HCT116 (cell line): ENCODE measurements around the gene LCT. TPM values are rescaled to one million over a fixed set of nuclear protein-coding genes. Genes with fewer than 3 reads are reported as not detected.
A peak's percentile ranks its signal among the peaks of the same experiment; 100 is the strongest.

Experiments used
- ATAC-seq: fragments of 200-7000 bp; cut with Tn5 transposase; 2 replicates; pipeline ENCODE4 v1.9.1; 2020; ENCODE audit warnings: mild to moderate bottlenecking, moderate library complexity
- BruUV-seq: library from RNA; stranded (reverse); fragments of 400-500 nt; replicated peaks from 2 replicates; lab custom pipeline; 2021; lab: Mats Ljungman, UMichigan
- CTCF ChIA-PET: fragments of 300-600 bp; sonication (Branson Sonifier 250); formaldehyde crosslinking; loops from one replicate; lab custom pipeline; 2021; ENCODE audit warnings: antibody characterized with exemption; lab: Charles Lee
- POLR2A ChIA-PET: fragments of 300-600, 350-600 bp; sonication (Branson Sonifier 250); formaldehyde crosslinking; loops from one replicate; lab custom pipeline; 2021; ENCODE audit warnings: antibody characterized with exemption; lab: Charles Lee
- RAD21 ChIA-PET, 2 experiments: fragments of 300-600 bp; sonication (Branson Sonifier 250); formaldehyde crosslinking; loops; one replicate each; lab custom pipeline; 2023; ENCODE audit warnings: low total read pairs in 2 of 2; ENCODE audit not compliant: uncharacterized antibody in 2 of 2, unreplicated experiment in 2 of 2, low non-redundant PET in 1 of 2; lab: Charles Lee
- DNase-seq: peaks from one replicate; pipeline ENCODE4 v3.0.0-alpha.2; 2010; ENCODE audit warnings: low read depth, low spot score
- H2AFZ ChIP-seq: fragments of 200-600 bp; shearing (Covaris generic), sonication (generic); 2 replicates; pipeline ENCODE4 v1.6.1; 2017; ENCODE audit warnings: low read depth, mixed run types, mixed read lengths, antibody characterized with exemption, low read length; ENCODE audit not compliant: poor library complexity, severe bottlenecking
- H3K27ac ChIP-seq: 2 replicates; pipeline ENCODE4 v1.5.1; 2012; ENCODE audit warnings: low read depth, low read length
- H3K27me3 ChIP-seq: fragments of 200-600 bp; sonication (generic); 2 replicates; pipeline ENCODE4 v1.6.1; 2016; ENCODE audit warnings: mixed run types, low read length, mixed read lengths; ENCODE audit not compliant: insufficient read depth
- H3K36me3 ChIP-seq, 2 experiments: fragments of 200-500 bp in 1 of 2; fragments of 200-600 bp in 1 of 2; sonication (Bioruptor generic) in 1 of 2; sonication (generic) in 1 of 2; 2 replicates each; pipeline versions ENCODE4 v1.5.1 to v1.6.1; 2014 to 2016; ENCODE audit warnings: low read length in 2 of 2, inconsistent platforms in 1 of 2, mixed read lengths in 1 of 2, mixed run types in 1 of 2; ENCODE audit not compliant: insufficient read depth in 2 of 2, control insufficient read depth in 1 of 2
- H3K4me1 ChIP-seq, 2 experiments: fragments of 200-600 bp in 1 of 2; sonication (generic) in 1 of 2; 2 replicates each; pipeline versions ENCODE4 v1.5.1 to v1.6.1; 2012 to 2017; ENCODE audit warnings: low read length in 2 of 2, inconsistent platforms in 1 of 2, mild to moderate bottlenecking in 1 of 2, mixed read lengths in 1 of 2, mixed run types in 1 of 2, moderate library complexity in 1 of 2; ENCODE audit not compliant: insufficient read depth in 2 of 2, control insufficient read depth in 1 of 2
- H3K4me2 ChIP-seq: fragments of 200-600 bp; sonication (generic); 2 replicates; pipeline ENCODE4 v1.6.1; 2017; ENCODE audit warnings: mixed run types, low read length, mixed read lengths
- H3K4me3 ChIP-seq, 2 experiments: fragments of 200-600 bp in 1 of 2; sonication (generic) in 1 of 2; replicated peaks in 1 of 2; 2 replicates each; pipeline ENCODE4 v1.5.1; 2011 to 2016; ENCODE audit warnings: low read length in 2 of 2, control low read depth in 1 of 2, low read depth in 1 of 2, mild to moderate bottlenecking in 1 of 2, mixed read lengths in 1 of 2, mixed run types in 1 of 2
- H3K79me2 ChIP-seq: fragments of 200-600 bp; sonication (generic); 2 replicates; pipeline ENCODE4 v1.6.1; 2017; ENCODE audit warnings: mild to moderate bottlenecking, mixed run types, low read length, moderate library complexity, mixed read lengths; ENCODE audit not compliant: insufficient read depth
- H3K9ac ChIP-seq: fragments of 200-600 bp; sonication (generic); 2 replicates; pipeline ENCODE4 v1.6.1; 2016; ENCODE audit warnings: low read length, mixed read lengths
- H3K9me2 ChIP-seq: fragments of 200-600 bp; sonication (generic), shearing (Covaris generic); 2 replicates; pipeline ENCODE4 v1.6.1; 2017; ENCODE audit warnings: mixed run types, mild to moderate bottlenecking, moderate library complexity; ENCODE audit not compliant: insufficient read depth
- H3K9me3 ChIP-seq, 2 experiments: fragments of 200-500 bp in 1 of 2; fragments of 200-600 bp in 1 of 2; sonication (Bioruptor generic) in 1 of 2; sonication (generic) in 1 of 2; 2 replicates each; pipeline ENCODE4 v1.6.1; 2014 to 2017; ENCODE audit warnings: low read length in 2 of 2, mixed read lengths in 2 of 2, inconsistent platforms in 1 of 2, low read depth in 1 of 2, mild to moderate bottlenecking in 1 of 2, mixed run types in 1 of 2, moderate library complexity in 1 of 2; ENCODE audit not compliant: control insufficient read depth in 1 of 2, insufficient read depth in 1 of 2
- H4K20me1 ChIP-seq: fragments of 200-600 bp; sonication (generic), shearing (Covaris generic); 2 replicates; pipeline ENCODE4 v1.6.1; 2017; ENCODE audit warnings: mixed run types, mild to moderate bottlenecking, moderate library complexity; ENCODE audit not compliant: insufficient read depth
- CBX3 ChIP-seq: IDR thresholded peaks from 2 replicates; pipeline ENCODE4 v1.6.1; 2012; ENCODE audit warnings: low read depth
- EGR1 ChIP-seq: IDR thresholded peaks from 2 replicates; pipeline ENCODE4 v1.6.1; 2012; ENCODE audit warnings: low read depth
- POLR2AphosphoS5 ChIP-seq: IDR thresholded peaks from 2 replicates; pipeline ENCODE4 v1.6.1; 2011; ENCODE audit warnings: mild to moderate bottlenecking, low read depth, low read length, moderate library complexity
- SRF ChIP-seq: IDR thresholded peaks from 2 replicates; pipeline ENCODE4 v1.6.1; 2012; ENCODE audit warnings: low read depth
- intact Hi-C: fragments of 100-400 bp; cut with micrococcal nuclease; formaldehyde crosslinking; loops from 2 replicates; pipeline ENCODE4 v1.10.0; 2022
- total RNA-seq: library from RNA; stranded (reverse); gene quantifications from one replicate; pipeline ENCODE4 v1.2.1, GENCODE V29; 2021; ENCODE audit not compliant: unreplicated experiment
- TF ChIP-seq, protein P1 (sequence below), 3 experiments: fragments of 200-600 bp in 1 of 3; sonication (generic) in 1 of 3; IDR thresholded peaks in 2 of 3; conservative IDR thresholded peaks in 1 of 3; 2 replicates each; pipeline ENCODE4 v1.5.1; 2012 to 2017; ENCODE audit warnings: low read depth in 2 of 3, low read length in 2 of 3, antibody characterized with exemption in 1 of 3, borderline replicate concordance in 1 of 3, control low read depth in 1 of 3, mild to moderate bottlenecking in 1 of 3, mixed read lengths in 1 of 3, mixed run types in 1 of 3, moderate library complexity in 1 of 3; ENCODE audit not compliant: insufficient read depth in 1 of 3

Gene LCT
- total RNA-seq, 1 experiment from 2014 or later, result 0.12 TPM

DNA sequence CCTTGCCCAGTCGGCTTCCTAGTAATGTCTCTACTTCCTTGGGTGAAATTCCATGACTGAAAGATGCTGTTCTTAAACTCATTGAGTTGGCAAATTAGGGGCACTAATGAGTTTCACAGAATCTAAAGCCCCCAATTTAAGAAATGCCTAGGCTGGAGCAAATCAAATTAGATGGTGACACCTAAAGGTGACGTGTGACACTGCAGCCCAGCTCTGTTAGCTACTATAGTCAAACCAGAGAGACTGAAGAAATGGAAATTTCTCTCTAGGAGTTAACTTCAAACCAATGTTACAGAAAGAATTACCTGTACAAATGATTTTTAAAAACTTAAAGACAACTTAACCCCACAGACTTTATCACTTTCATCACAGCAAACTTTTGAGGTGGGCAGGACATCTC, 37.2 kb downstream of the LCT start:
- Histone ChIP-seq H4K20me1 (no peaks in the 10 kb centered on the region), H3K79me2 (no peaks in the 10 kb centered on the region), H3K9ac (no peak overlapping the region), H3K9me2 (no peaks in the 10 kb centered on the region), H2AFZ (no peak overlapping the region), H3K27me3 (no peaks in the 10 kb centered on the region), H3K36me3 (no peaks in the 10 kb centered on the region), H3K4me1 (peaks cover 0 to 3% of the 10 kb centered on the region in 2 experiments; a peak in 1 of 4 replicates), H3K9me3 (peaks cover 9 to 18% of the 10 kb centered on the region in 2 experiments; a peak in 2 of 4 replicates), H3K27ac (no peak overlapping the region), H3K4me3 (no peak overlapping the region), H3K4me2 (no peak overlapping the region)
- no peak for DNase-seq
- RAD21 ChIA-PET, result no interaction called here
- no peak for ATAC-seq
- TF ChIP-seq CBX3 (0 out of 2 replicates have a peak, but pooled peaks have one; percentile 19), SRF (no peak), POLR2AphosphoS5 (no peak), EGR1 (no peak)
- TF ChIP-seq, protein P1, sequence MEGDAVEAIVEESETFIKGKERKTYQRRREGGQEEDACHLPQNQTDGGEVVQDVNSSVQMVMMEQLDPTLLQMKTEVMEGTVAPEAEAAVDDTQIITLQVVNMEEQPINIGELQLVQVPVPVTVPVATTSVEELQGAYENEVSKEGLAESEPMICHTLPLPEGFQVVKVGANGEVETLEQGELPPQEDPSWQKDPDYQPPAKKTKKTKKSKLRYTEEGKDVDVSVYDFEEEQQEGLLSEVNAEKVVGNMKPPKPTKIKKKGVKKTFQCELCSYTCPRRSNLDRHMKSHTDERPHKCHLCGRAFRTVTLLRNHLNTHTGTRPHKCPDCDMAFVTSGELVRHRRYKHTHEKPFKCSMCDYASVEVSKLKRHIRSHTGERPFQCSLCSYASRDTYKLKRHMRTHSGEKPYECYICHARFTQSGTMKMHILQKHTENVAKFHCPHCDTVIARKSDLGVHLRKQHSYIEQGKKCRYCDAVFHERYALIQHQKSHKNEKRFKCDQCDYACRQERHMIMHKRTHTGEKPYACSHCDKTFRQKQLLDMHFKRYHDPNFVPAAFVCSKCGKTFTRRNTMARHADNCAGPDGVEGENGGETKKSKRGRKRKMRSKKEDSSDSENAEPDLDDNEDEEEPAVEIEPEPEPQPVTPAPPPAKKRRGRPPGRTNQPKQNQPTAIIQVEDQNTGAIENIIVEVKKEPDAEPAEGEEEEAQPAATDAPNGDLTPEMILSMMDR (IDR thresholded peaks at IDR 0.05 in 2 of 3, conservative IDR thresholded peaks at IDR 0.05 in 1 of 3; ENCODE audit: borderline replicate concordance in 1 of 3, insufficient read depth in 1 of 3, low read depth in 2 of 3, low read length in 2 of 3), result peak in 2 of 3 experiments; percentile 31 to 51; a peak in 3 of 6 replicates
- no TSS peak for BruUV-seq
- intact Hi-C loops, result loop anchor here (5.0 kb wide), 1 partner anchor 797 kb away; no protein-coding TSS in a partner anchor
- POLR2A ChIA-PET, result no interaction called here
- CTCF ChIA-PET, result no interaction called here

DNA sequence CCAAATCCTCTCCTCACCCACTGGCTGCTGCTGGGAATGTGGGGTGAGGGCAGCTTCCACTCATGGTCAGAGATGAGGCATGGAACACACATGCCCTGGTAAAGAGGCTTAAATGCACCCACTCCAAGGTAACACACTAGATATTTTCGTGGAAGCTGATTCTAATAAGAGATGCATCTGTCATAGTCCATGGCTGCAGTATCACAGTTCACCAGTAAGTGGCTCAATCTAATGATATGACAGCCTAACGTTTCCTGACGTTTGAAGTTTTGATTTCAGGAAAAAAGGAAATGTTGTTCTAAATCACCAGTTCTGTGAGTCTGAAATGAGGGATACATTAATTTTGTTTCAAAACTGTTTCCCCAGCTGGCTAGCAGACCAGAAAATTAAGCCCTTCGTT, 38.2 kb downstream of the LCT start:
- no peaks in the 10 kb centered on the region for H4K20me1 ChIP-seq
- CTCF ChIA-PET, result interaction anchor here (0.6 to 3.8 kb wide), 4 partner anchors 17 to 810 kb away, joined by 3 to 30 read pairs (median 4); no protein-coding TSS in a partner anchor
- no peaks in the 10 kb centered on the region for H3K9me2 ChIP-seq
- ATAC-seq (no peak), DNase-seq (no peak)
- H2AFZ ChIP-seq, result no peak overlapping the region
- no peak for TF ChIP-seq EGR1
- TF ChIP-seq, protein P1 (IDR thresholded peaks at IDR 0.05 in 2 of 3, conservative IDR thresholded peaks at IDR 0.05 in 1 of 3; ENCODE audit: borderline replicate concordance in 1 of 3, insufficient read depth in 1 of 3, low read depth in 2 of 3, low read length in 2 of 3), result peak in 2 of 3 experiments; percentile 27 to 37; a peak in 3 of 6 replicates
- no peak overlapping the region for H3K4me3 ChIP-seq
- H3K79me2 ChIP-seq, result no peaks in the 10 kb centered on the region
- intact Hi-C loops, result loop anchor here (5.0 kb wide), 1 partner anchor 796 kb away; no protein-coding TSS in a partner anchor
- no peaks in the 10 kb centered on the region for H3K27me3 ChIP-seq
- no peak overlapping the region for H3K4me2 ChIP-seq
- POLR2A ChIA-PET, result no interaction called here
- H3K4me1 ChIP-seq, result peaks cover 0 to 3% of the 10 kb centered on the region in 2 experiments; a peak in 1 of 4 replicates
- BruUV-seq, result no TSS peak
- H3K9ac ChIP-seq, result no peak overlapping the region
- RAD21 ChIA-PET, result no interaction called here
- H3K9me3 ChIP-seq, result peaks cover 9 to 18% of the 10 kb centered on the region in 2 experiments; a peak in 2 of 4 replicates
- H3K27ac ChIP-seq, result no peak overlapping the region
- no peaks in the 10 kb centered on the region for H3K36me3 ChIP-seq
